Natural killer cell treated with Interleukin-12 subunit alpha and Interleukin-12 subunit beta and Interleukin-15 and Interleukin-18, amount 100 ng/mL, for 72 hours (primary cell): ENCODE results near the gene MUC5B. TPM values are rescaled to one million over a fixed set of nuclear protein-coding genes. Genes with fewer than 3 reads are reported as not detected.

Source experiments
- ATAC-seq, 2 donors: fragments of 150-1000 bp; cut with Tn5 transposase in 1 of 2; sonication (Bioruptor Pico), chemical (Tn5 transposase) in 1 of 2; 2 replicates each; pipeline ENCODE4 v1.10.0; 2021
- DNase-seq: peaks from one replicate; pipeline ENCODE4 v3.0.0; 2022; ENCODE audit warnings: low spot score
- H3K27ac Mint-ChIP-seq, 2 donors: 1 replicate in 1 of 2; 2 replicates in 1 of 2; pipeline ENCODE4 v1.8.0; 2022; ENCODE audit warnings: mixed read lengths in 2 of 2, mild to moderate bottlenecking in 1 of 2, moderate library complexity in 1 of 2
- H3K27me3 Mint-ChIP-seq, 2 donors: 1 replicate in 1 of 2; 2 replicates in 1 of 2; pipeline ENCODE4 v1.8.0; 2022; ENCODE audit warnings: mixed read lengths in 2 of 2
- H3K36me3 Mint-ChIP-seq: one replicate; pipeline ENCODE4 v1.8.0; 2022; ENCODE audit warnings: mixed read lengths
- H3K4me1 Mint-ChIP-seq, 2 donors: 1 replicate in 1 of 2; 2 replicates in 1 of 2; pipeline ENCODE4 v1.8.0; 2022; ENCODE audit warnings: low read depth in 2 of 2, mixed read lengths in 2 of 2, mild to moderate bottlenecking in 1 of 2
- H3K4me3 Mint-ChIP-seq: one replicate; pipeline ENCODE4 v1.8.0; 2022; ENCODE audit warnings: mixed read lengths
- H3K9me3 Mint-ChIP-seq: 2 replicates; pipeline ENCODE4 v1.8.0; 2022; ENCODE audit warnings: mixed read lengths
- total RNA-seq, 2 donors: library from RNA; stranded (reverse); gene quantifications; one replicate each; pipeline ENCODE4 v1.2.3, GENCODE V29; 2022

The MUC5B gene
- total RNA-seq, 2 donors from 2014 or later = not detected

- Mint-ChIP-seq H3K27me3 (peaks cover 0 to 2% of the 10 kb centered on the region in 2 donors), H3K4me3 (no peak overlapping the region), H3K4me1 (no peaks in the 10 kb centered on the region), H3K9me3 (no peaks in the 10 kb centered on the region), H3K36me3 (no peaks in the 10 kb centered on the region), H3K27ac (no peak overlapping the region)
- DNase-seq = peak; percentile 51
- no peak for ATAC-seq
Observed at GRCh38 chr11:1227551-1228100, 4.8 kb downstream of the MUC5B start.

- H3K4me1 Mint-ChIP-seq = no peaks in the 10 kb centered on the region
- H3K9me3 Mint-ChIP-seq = no peaks in the 10 kb centered on the region
- no peak for ATAC-seq
- H3K4me3 Mint-ChIP-seq = no peak overlapping the region
- no peaks in the 10 kb centered on the region for H3K36me3 Mint-ChIP-seq
- peaks cover 0 to 2% of the 10 kb centered on the region in 2 donors for H3K27me3 Mint-ChIP-seq
- DNase-seq = peak; percentile 58
- no peak overlapping the region for H3K27ac Mint-ChIP-seq
Observed at GRCh38 chr11:1228101-1228821, 5.4 kb downstream of the MUC5B start.

- ATAC-seq (no peak), DNase-seq (peak; percentile 44)
- Mint-ChIP-seq H3K36me3 (no peaks in the 10 kb centered on the region), H3K9me3 (no peaks in the 10 kb centered on the region), H3K27me3 (peaks cover 0 to 2% of the 10 kb centered on the region in 2 donors), H3K27ac (no peak overlapping the region), H3K4me1 (no peaks in the 10 kb centered on the region), H3K4me3 (no peak overlapping the region)
Observed at GRCh38 chr11:1228921-1229451, 6.1 kb downstream of the MUC5B start.

GRCh38 chr11:1229471-1230120 lies 6.7 kb downstream of the MUC5B start:
- H3K36me3 Mint-ChIP-seq = no peaks in the 10 kb centered on the region
- no peak overlapping the region for H3K4me3 Mint-ChIP-seq
- ATAC-seq (no peak), DNase-seq (peak; percentile 44)
- H3K27me3 Mint-ChIP-seq = no peaks in the 10 kb centered on the region
- H3K4me1 Mint-ChIP-seq = no peaks in the 10 kb centered on the region
- H3K9me3 Mint-ChIP-seq = no peaks in the 10 kb centered on the region
- no peak overlapping the region for H3K27ac Mint-ChIP-seq

- ATAC-seq = no peak
- Mint-ChIP-seq H3K4me3 (no peak overlapping the region), H3K27ac (no peak overlapping the region), H3K9me3 (no peaks in the 10 kb centered on the region), H3K4me1 (no peaks in the 10 kb centered on the region), H3K27me3 (no peaks in the 10 kb centered on the region), H3K36me3 (no peaks in the 10 kb centered on the region)
- no peak for DNase-seq
Observed at GRCh38 chr11:1230121-1230455, 7.2 kb downstream of the MUC5B start.

GRCh38 chr11:1230456-1231395 lies 7.9 kb downstream of the MUC5B start:
- H3K4me3 Mint-ChIP-seq = no peak overlapping the region
- peak; percentile 59 for DNase-seq
- H3K27me3 Mint-ChIP-seq = no peaks in the 10 kb centered on the region
- H3K4me1 Mint-ChIP-seq = no peaks in the 10 kb centered on the region
- ATAC-seq = no peak
- H3K27ac Mint-ChIP-seq = no peak overlapping the region
- no peaks in the 10 kb centered on the region for H3K36me3 Mint-ChIP-seq
- no peaks in the 10 kb centered on the region for H3K9me3 Mint-ChIP-seq

- no peak overlapping the region for H3K4me3 Mint-ChIP-seq
- peak; percentile 60 for DNase-seq
Observed at GRCh38 chr11:1231396-1232020, 8.6 kb downstream of the MUC5B start.

GRCh38 chr11:1232021-1232882 lies 9.4 kb downstream of the MUC5B start:
- Mint-ChIP-seq H3K27me3 (no peaks in the 10 kb centered on the region), H3K36me3 (no peaks in the 10 kb centered on the region), H3K27ac (no peak overlapping the region), H3K4me3 (no peak overlapping the region), H3K4me1 (no peaks in the 10 kb centered on the region), H3K9me3 (no peaks in the 10 kb centered on the region)
- DNase-seq (peak; percentile 34), ATAC-seq (no peak)

More at GRCh38 chr11:1231396-1232020, 8.6 kb downstream of the MUC5B start:
- H3K27ac Mint-ChIP-seq = no peak overlapping the region
- H3K9me3 Mint-ChIP-seq = no peaks in the 10 kb centered on the region
- no peaks in the 10 kb centered on the region for H3K36me3 Mint-ChIP-seq
- no peaks in the 10 kb centered on the region for H3K4me1 Mint-ChIP-seq
- no peaks in the 10 kb centered on the region for H3K27me3 Mint-ChIP-seq
- ATAC-seq = no peak

- no peaks in the 10 kb centered on the region for H3K36me3 Mint-ChIP-seq
- no peaks in the 10 kb centered on the region for H3K4me1 Mint-ChIP-seq
- H3K9me3 Mint-ChIP-seq = no peaks in the 10 kb centered on the region
- H3K4me3 Mint-ChIP-seq = no peak overlapping the region
- H3K27ac Mint-ChIP-seq = no peak overlapping the region
- H3K27me3 Mint-ChIP-seq = no peaks in the 10 kb centered on the region
- DNase-seq (peak; percentile 56), ATAC-seq (no peak)
Observed at GRCh38 chr11:1232883-1233321, 10.0 kb downstream of the MUC5B start.

GRCh38 chr11:1233351-1234053 lies 10.6 kb downstream of the MUC5B start:
- no peak overlapping the region for H3K27ac Mint-ChIP-seq
- DNase-seq (no peak), ATAC-seq (no peak)

GRCh38 chr11:1234054-1234720 lies 11.3 kb downstream of the MUC5B start:
- Mint-ChIP-seq H3K4me1 (no peaks in the 10 kb centered on the region), H3K27ac (no peak overlapping the region), H3K4me3 (no peak overlapping the region), H3K9me3 (no peaks in the 10 kb centered on the region), H3K36me3 (no peaks in the 10 kb centered on the region), H3K27me3 (no peaks in the 10 kb centered on the region)
- DNase-seq = peak; percentile 42
- ATAC-seq = no peak

More at GRCh38 chr11:1233351-1234053, 10.6 kb downstream of the MUC5B start:
- H3K4me1 Mint-ChIP-seq = no peaks in the 10 kb centered on the region
- H3K9me3 Mint-ChIP-seq = no peaks in the 10 kb centered on the region
- H3K27me3 Mint-ChIP-seq = no peaks in the 10 kb centered on the region
- no peak overlapping the region for H3K4me3 Mint-ChIP-seq
- no peaks in the 10 kb centered on the region for H3K36me3 Mint-ChIP-seq
